ELF-1 (cell line): ENCODE results near the gene THSD4.

Experiments
- DNase-seq: peaks from one replicate; pipeline ENCODE4 v3.0.0-alpha.2; 2016; ENCODE audit warnings: low read depth, low spot score

Gene THSD4

GRCh38 chr15:71494563-71495397 is 379.5 kb downstream of the THSD4 start:
- DNase-seq: no peak

DNA sequence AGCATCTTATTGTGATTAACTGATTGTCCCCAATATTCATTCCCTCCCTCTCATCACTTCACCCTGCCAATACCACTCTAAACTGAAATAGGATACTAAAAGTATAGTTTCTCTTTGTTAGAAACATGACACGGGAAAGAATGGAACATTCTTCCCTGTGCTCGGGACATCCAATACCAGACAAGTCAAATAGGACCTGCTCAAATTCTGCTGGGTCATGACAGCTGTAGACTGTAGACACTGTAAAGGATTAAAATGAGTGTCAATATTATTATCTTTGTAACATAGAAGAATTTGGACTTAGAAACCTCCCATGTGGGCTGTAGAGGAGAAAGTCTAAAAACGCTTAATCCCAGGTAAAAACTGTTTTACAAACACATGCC is 380.1 kb downstream of the THSD4 start:
- no peak for DNase-seq

- DNase-seq: no peak
Measured at GRCh38 chr15:71496336-71496955, 381.2 kb downstream of the THSD4 start.

DNA sequence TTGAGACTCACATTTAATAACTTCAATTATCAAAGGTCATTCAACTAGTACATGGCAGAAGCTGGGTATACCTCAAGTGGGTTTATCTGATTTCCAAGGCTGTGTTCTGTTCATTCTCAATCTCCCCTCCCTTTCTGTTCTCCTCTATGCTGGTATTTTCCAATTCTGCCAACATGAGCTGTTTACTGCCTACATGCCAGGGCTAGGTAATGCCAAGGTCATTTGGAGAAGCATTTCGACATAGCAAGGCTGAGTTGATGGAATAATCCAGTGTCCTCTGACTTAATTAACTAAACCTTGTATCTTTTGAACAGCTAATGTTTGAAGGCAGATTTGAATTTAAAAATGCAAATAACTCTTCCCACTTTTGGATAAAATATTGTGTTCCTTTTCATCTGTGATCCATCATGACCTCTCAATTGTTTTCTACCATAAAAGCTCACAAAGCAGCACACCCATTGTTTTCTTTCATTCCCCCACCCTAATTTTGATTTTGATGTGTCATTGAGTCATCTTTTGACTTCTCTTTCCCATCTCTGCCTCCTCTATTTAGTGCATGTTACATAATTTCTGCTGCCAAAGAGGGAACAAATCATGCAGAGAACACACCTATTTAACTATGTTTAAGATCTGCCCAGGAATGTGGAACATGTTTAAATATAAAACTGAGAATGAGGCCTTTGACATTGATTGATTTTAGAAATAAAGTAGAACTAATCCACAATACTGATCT is 386.2 kb downstream of the THSD4 start:
- no peak for DNase-seq

DNA sequence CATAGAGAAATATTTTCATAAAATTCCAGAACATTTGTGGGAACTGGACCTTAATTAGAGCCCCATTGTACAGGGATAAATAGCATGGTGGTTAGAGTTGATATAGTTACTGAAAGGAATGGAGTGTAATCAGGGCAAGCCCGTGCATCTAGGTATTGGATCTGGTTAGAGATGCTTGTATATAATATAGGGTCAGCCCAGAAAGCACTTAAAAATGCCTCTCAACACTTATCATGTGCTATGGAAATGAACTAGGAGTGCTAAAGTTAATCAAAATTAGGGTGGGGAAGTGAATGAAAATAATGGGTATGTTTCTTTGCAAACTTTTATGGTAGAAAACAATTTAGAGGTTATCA is 386.8 kb downstream of the THSD4 start:
- DNase-seq: no peak

DNA sequence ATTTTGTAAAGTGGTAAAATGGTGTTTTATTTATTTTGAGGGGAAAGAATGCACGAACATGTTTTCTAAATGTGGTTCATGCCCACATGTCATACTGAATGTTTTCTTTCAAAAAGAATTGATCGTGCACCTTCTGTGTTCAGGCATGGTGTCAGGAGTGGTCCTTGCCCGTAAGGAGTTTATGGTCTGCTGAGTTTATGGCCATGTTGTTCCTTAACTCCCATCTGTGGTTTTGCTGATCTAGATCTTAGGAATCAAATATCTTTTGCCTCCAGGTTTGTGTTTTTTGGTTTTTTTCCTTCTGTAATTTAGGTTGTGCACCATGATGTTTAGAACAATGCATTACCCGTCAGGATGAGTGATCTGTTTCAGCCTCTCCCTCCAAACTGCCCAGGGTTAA is 390.7 kb downstream of the THSD4 start:
- DNase-seq: no peak

- no peak for DNase-seq
Measured at GRCh38 chr15:71506946-71507345, 391.7 kb downstream of the THSD4 start.

GRCh38 chr15:71508081-71508682 is 392.9 kb downstream of the THSD4 start:
- no peak for DNase-seq

- no peak for DNase-seq
Measured at GRCh38 chr15:71509139-71509538, 393.9 kb downstream of the THSD4 start.

DNA sequence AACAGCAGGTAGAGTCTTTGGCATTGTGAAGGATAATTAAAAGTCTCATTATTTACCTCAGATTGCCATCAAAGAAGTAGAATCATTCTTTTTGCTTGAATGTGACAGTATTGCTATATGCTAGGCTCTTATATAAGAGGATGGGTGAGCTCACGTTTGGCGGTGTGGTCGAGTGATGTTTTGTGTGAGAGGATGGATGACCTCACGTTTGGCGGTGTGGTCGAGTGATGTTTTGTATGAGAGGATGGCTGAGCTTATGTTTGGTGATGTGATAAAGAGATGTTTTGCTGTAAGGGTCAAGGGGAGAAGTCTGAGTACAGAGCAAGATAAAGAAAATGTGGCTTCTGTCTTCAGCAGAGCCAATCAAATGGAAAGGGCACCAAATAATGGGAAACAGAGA is 395.5 kb downstream of the THSD4 start:
- DNase-seq: no peak

- no peak for DNase-seq
Measured at GRCh38 chr15:71511796-71512681, 396.8 kb downstream of the THSD4 start.

DNA sequence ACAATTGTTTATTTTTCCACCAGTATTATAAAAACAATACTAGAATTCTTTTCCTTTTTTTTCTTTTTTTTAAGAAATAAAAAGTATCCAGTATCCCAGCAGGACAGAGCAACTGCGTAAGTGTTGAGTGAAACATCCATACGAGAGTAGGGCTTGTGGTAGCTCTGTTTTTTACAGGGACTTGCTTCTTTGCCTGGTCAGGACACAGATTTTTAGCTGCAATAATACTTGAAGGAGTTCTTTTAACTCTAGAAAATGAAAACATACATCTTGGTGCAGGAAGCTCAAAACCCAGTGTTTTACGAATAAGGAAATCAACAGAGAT is 397.4 kb downstream of the THSD4 start:
- no peak for DNase-seq

GRCh38 chr15:71515375-71516186 is 400.3 kb downstream of the THSD4 start:
- no peak for DNase-seq

DNA sequence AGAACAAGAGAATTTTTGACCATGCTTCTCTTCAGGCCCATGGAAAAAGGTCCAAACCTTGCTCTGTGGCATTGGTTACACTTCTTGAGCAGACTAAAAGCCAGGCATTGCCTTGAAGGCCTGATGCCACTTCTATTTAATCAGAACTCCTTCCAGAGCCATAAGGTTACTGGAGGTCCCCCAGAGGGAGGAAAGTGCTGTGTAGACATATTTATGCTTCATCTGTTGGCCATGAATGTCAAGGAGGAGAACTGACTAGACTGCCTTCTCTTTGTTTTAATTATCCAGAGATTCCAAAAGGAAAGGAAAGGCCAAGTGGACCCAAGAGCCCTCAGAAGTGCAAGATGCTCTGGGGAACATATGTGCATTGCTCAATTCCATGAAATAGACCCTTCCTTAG is 402.5 kb downstream of the THSD4 start:
- no peak for DNase-seq

GRCh38 chr15:71518661-71519060 is 403.4 kb downstream of the THSD4 start:
- DNase-seq: no peak

DNA sequence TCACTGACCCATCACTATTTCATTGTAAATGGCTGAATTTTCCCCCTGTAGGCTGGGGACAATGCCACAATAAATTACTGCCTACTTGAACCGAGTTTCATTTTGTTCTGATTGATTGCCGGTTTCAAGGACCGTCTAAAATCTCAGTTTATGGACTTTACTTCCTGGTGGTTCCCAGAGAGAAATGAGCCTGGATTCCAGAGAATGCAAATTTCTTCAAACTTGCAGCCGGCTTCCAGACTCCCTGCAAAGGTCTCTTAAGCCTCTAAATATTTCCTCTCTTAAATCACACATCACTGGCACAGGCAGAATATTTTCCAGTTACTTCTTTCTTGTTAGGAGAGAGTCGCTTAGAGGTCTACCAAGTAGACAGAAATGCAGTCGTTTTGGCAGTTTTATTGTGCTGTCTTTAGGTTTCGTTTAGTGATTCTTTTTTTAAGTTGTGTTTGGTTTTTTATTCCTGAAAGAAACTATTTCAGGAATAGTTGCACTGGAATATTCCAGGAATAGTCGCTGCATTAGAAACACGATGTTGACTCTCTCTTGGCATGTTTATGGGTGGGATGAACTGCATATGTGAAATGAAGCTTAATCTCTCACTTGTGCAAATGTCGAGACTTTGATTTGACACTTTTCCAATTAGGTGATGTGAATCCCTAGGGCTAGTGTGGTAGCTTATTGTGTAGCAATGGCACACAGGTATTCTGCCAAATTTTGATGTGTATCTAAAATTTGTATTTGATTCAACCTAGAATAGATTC is 411.0 kb downstream of the THSD4 start:
- no peak for DNase-seq

DNA sequence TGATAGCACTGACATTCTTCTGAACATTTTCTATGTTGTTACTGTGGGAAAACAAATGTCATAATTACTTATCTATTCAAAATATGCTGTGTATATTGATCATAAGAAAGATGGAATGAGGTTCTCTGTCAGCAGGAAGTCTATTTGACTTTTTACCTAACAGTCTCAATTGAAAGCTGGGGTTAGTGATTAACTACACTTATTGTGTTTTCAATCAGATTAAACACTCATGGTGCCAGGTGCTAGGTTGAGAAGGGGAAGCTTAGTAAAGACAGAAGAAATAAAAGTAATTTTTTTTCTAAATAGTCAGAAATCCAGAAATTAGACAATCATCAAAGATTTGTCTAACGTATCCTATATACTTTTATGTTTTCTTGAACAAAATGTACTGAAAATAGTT is 414.1 kb downstream of the THSD4 start:
- no peak for DNase-seq

GRCh38 chr15:71530116-71530515 is 414.8 kb downstream of the THSD4 start:
- no peak for DNase-seq

DNA sequence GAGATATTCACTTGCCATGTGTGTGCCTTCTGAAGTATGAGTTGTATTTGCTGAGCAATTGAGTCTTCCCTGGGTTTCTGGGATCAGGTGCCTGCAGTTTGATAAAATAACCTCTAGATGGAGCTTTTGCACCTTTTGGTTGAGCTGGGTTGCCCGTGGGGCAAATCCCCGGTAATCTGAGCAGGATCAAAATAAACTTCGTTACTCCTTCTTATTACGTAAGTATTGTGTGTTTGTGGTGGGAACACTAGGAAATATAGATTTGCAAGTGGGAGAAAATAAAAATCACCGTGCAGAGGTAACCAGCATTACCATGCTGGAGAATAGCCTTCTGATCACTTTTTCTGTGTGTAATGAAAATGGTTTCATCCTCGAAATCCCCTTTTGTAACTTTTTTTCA is 417.7 kb downstream of the THSD4 start:
- DNase-seq: peak; percentile 51

DNA sequence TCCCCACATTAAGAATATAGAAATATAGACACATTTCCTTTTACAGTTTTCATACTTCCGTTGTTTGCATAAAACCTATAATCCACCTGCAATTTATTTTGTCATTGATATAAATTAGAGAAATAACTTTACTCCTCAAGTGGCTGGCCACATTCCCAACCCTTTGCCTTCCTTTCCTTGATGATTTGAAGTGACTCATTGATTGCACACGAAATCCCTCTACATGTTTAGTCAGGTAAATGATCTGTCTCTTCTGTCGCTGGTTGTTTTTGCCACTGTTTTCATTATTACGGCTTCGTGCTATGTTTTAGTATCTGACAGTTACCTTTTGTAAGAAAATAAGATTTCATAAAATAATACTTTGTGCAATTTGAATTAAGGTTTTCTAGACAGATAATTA is 422.9 kb downstream of the THSD4 start:
- no peak for DNase-seq
